ENCODE measurements around the gene RNU6-1. TPM values are rescaled to one million over a fixed set of nuclear protein-coding genes. Genes with fewer than 3 reads are reported as not detected.
A peak's percentile ranks its signal among the peaks of the same experiment; 100 is the strongest.

The RNU6-1 gene
- total RNA-seq, 1 experiment from 2014 or later, result not detected

GRCh38 chr15:67836477-67836876, 3.4 kb downstream of the RNU6-1 start:
- Histone ChIP-seq H3K9ac (ENCODE audit: low read length) (no peak overlapping the region), H3K79me2 (ENCODE audit: insufficient read depth, low read length) (no peaks in the 10 kb centered on the region), H3K27me3 (ENCODE audit: insufficient read depth, low read length) (no peaks in the 10 kb centered on the region), H3K36me3 (ENCODE audit: control insufficient read depth in 1 of 2, insufficient read depth in 2 of 2, low read length in 2 of 2) (no peaks in the 10 kb centered on the region), H4K20me1 (ENCODE audit: insufficient read depth) (no peaks in the 10 kb centered on the region), H3K9me3 (ENCODE audit: control insufficient read depth in 1 of 2, insufficient read depth in 1 of 2, low read depth in 1 of 2, low read length in 2 of 2) (no peaks in the 10 kb centered on the region), H3K9me2 (ENCODE audit: insufficient read depth) (no peaks in the 10 kb centered on the region), H3K4me3 (replicated peaks in 1 of 2; ENCODE audit: low read depth in 1 of 2, low read length in 2 of 2) (no peak overlapping the region), H3K27ac (ENCODE audit: low read depth, low read length) (no peak overlapping the region), H3K4me1 (ENCODE audit: control insufficient read depth in 1 of 2, insufficient read depth in 2 of 2, low read length in 2 of 2) (peaks cover 3 to 21% of the 10 kb centered on the region in 2 experiments; a peak in 3 of 4 replicates), H2AFZ (ENCODE audit: low read depth, low read length, poor library complexity, severe bottlenecking) (no peak overlapping the region), H3K4me2 (ENCODE audit: low read length) (no peak overlapping the region)
- ChIA-PET POLR2A (no interaction called here), CTCF (interaction anchor here (2.0 kb wide), 1 partner anchor 379 kb away, joined by 6 read pairs; no protein-coding TSS in a partner anchor), RAD21 (ENCODE audit: low non-redundant PET in 1 of 2, low total read pairs in 2 of 2, uncharacterized antibody in 2 of 2, unreplicated experiment in 2 of 2) (no interaction called here)
- no peak for ATAC-seq
- BruUV-seq (replicated peaks), result no TSS peak
- DNase-seq (ENCODE audit: low read depth, low spot score), result no peak
- no peak for TF ChIP-seq YY1 (IDR thresholded peaks at IDR 0.05; ENCODE audit: extremely low read depth, insufficient replicate concordance, low read depth, low read length)
- no peak for TF ChIP-seq CEBPB (IDR thresholded peaks at IDR 0.05; ENCODE audit: low read depth)
- no peak for TF ChIP-seq SRF (IDR thresholded peaks at IDR 0.05; ENCODE audit: low read depth)
- peak; percentile 68 to 81 (median 70) for TF ChIP-seq CTCF (IDR thresholded peaks at IDR 0.05 in 2 of 3, conservative IDR thresholded peaks at IDR 0.05 in 1 of 3; ENCODE audit: borderline replicate concordance in 1 of 3, insufficient read depth in 1 of 3, low read depth in 2 of 3, low read length in 2 of 3)
- no peak for TF ChIP-seq SIN3A (IDR thresholded peaks at IDR 0.05; ENCODE audit: low read depth)
- peak; percentile 77 for TF ChIP-seq RAD21 (IDR thresholded peaks at IDR 0.05; ENCODE audit: low read depth)
- TF ChIP-seq EGR1 (IDR thresholded peaks at IDR 0.05; ENCODE audit: low read depth), result no peak
- TF ChIP-seq POLR2A (IDR thresholded peaks at IDR 0.05; ENCODE audit: borderline replicate concordance, extremely low read depth, insufficient read depth, insufficient read length), result no peak
- TF ChIP-seq ATF3 (IDR thresholded peaks at IDR 0.05), result no peak
- TF ChIP-seq ZNF274 (IDR thresholded peaks at IDR 0.05; ENCODE audit: low read depth, low read length), result no peak
- TF ChIP-seq REST (IDR thresholded peaks at IDR 0.05; ENCODE audit: low read depth), result no peak
- TF ChIP-seq EZH2 (IDR thresholded peaks at IDR 0.05), result no peak
- no peak for TF ChIP-seq MAX (IDR thresholded peaks at IDR 0.05)
- TF ChIP-seq CBX3 (IDR thresholded peaks at IDR 0.05; ENCODE audit: low read depth), result no peak
- no peak for TF ChIP-seq JUND (IDR thresholded peaks at IDR 0.05)
- no peak for TF ChIP-seq FOSL1 (IDR thresholded peaks at IDR 0.05; ENCODE audit: low read depth)
- intact Hi-C loops (cut with micrococcal nuclease), result loop anchor here (1.0 to 10.0 kb wide), 4 partner anchors 312 to 592 kb away; partner anchors contain the start of gene C15orf61

Data from HCT116 (cell line).